ENCODE data around the gene MOK.

The MOK gene

DNA sequence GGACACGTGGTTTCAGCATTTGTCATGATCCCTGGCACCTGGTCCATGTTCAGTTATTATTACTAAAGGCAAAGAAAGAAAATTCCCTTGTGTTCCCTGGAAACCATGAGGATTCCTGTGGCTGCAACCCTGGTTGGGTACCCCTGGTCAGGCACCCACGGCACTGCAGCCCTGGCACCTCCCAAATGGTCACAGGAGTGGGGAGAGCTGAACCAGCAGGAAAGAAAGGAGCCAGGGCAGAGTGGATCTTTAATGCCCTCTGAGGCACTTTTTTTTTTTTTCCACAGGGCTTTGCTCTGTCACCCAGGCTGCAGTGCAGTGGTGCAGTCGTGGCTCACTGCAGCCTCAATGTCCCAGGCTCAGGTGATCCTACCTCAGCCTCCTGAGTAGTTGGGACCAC, 40.3 kb upstream of the MOK start:
- TF ChIP-seq, protein P1, sequence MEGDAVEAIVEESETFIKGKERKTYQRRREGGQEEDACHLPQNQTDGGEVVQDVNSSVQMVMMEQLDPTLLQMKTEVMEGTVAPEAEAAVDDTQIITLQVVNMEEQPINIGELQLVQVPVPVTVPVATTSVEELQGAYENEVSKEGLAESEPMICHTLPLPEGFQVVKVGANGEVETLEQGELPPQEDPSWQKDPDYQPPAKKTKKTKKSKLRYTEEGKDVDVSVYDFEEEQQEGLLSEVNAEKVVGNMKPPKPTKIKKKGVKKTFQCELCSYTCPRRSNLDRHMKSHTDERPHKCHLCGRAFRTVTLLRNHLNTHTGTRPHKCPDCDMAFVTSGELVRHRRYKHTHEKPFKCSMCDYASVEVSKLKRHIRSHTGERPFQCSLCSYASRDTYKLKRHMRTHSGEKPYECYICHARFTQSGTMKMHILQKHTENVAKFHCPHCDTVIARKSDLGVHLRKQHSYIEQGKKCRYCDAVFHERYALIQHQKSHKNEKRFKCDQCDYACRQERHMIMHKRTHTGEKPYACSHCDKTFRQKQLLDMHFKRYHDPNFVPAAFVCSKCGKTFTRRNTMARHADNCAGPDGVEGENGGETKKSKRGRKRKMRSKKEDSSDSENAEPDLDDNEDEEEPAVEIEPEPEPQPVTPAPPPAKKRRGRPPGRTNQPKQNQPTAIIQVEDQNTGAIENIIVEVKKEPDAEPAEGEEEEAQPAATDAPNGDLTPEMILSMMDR (IDR thresholded peaks at IDR 0.05; ENCODE audit: low read length, missing control alignments): no peak

DNA sequence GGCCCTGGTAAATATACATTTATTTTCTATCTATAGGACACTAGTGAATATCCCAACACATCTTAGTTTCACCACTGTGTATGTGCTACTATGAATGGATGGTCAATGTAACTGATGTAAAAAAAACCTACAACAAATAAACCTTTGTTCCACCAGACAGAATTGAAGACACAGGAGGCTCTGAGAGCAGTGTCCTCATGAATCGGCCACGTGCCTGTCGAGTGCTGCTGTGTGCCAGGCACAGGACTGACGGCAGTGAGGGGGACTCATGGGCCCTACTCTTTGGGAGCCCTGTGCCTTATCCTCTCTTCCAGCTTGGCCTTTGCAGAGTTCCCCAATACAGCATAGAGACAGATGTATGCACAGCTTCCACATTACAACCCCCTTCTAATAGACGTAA, 39.5 kb upstream of the MOK start:
- DNase-seq (ENCODE audit: low read depth): no peak
- H3K4me3 ChIP-seq (replicated peaks; ENCODE audit: low read depth, low read length): no peak overlapping the region
- TF ChIP-seq, protein P1 (IDR thresholded peaks at IDR 0.05; ENCODE audit: low read length, missing control alignments): no peak

More for the DNA sequence above, 40.3 kb upstream of the MOK start:
- DNase-seq (ENCODE audit: low read depth): no peak
- H3K4me3 ChIP-seq (replicated peaks; ENCODE audit: low read depth, low read length): no peak overlapping the region

DNA sequence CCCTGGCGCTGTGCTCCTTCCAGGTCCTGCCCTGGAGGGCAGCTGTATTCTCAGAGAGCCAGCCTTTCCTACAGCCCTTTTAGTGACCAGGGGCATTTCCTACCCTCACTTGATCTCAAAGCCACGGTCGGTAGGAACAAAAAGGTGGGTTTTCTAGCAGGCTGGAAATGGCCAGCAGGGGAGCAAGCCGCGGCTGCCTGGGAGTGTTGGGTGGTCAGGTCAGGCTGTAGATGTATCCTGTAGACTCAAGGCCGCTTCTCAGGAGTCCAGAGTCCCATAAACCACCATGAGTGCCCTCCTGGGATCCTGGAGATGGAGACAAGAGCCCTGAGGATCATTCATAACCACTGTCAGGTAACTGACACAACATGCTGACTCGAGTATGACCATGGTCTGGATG, 39.1 kb upstream of the MOK start:
- no peak for DNase-seq (ENCODE audit: low read depth)
- TF ChIP-seq, protein P1 (IDR thresholded peaks at IDR 0.05; ENCODE audit: low read length, missing control alignments): no peak
- H3K4me3 ChIP-seq (replicated peaks; ENCODE audit: low read depth, low read length): no peak overlapping the region

DNA sequence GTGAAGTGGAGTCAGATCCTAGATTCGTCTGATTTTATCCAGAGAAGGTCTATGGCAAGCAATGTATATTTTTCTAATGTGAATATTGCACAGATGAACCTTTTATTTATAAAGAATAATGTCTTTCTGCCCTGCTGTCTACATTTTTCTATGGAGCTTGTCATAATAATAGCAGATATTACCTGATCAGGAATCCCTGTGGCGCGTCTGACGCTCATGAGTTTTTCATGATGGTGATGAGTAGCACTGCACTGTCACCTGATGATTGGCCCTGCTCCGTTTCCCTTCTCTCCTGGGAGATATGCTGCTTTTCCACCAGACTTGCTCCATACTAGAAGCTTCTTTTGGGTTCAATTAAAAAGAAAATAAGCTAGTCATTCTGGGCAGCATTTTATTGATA, 37.3 kb upstream of the MOK start:
- no peak overlapping the region for H3K4me3 ChIP-seq (replicated peaks; ENCODE audit: low read depth, low read length)
- no peak for DNase-seq (ENCODE audit: low read depth)
- TF ChIP-seq, protein P1 (IDR thresholded peaks at IDR 0.05; ENCODE audit: low read length, missing control alignments): no peak

DNA sequence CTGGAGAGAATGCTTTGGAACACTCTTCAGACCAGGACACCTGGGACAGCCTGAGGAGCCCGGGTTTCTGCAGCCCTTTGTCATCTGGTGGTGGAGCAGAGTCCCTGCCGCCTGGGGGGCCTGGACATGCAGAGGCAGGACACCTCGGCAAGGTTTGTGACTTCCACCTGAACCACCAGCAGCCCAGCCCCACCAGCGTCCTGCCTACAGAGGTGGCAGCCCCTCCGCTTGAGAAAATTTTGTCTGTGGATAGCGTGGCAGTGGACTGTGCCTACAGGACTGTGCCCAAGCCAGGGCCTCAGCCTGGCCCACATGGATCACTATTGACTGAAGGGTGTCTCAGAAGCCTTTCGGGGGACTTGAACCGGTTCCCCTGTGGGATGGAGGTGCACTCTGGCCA, 36.6 kb upstream of the MOK start:
- no peak for DNase-seq (ENCODE audit: low read depth)
- H3K4me3 ChIP-seq (replicated peaks; ENCODE audit: low read depth, low read length): no peak overlapping the region
- TF ChIP-seq, protein P1 (IDR thresholded peaks at IDR 0.05; ENCODE audit: low read length, missing control alignments): no peak

DNA sequence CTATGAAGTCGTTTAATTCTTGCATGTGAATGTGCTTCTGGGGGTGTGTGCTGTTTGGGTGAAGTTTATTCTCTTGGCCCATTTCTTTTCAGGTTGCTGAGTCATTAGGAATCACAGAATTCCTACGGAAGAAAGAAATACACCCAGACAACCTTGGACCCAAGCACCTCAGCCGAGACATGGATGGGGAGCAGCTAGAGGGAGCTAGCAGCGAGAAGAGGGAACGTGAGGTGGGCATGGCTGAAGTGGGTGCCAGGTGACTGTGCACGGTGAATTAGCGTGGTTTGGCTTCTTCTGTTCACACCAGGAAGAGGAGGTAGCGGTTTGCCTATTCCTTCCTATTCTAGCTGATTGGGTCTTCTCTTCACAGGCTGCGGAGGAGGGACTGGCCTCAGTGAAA, 33.8 kb upstream of the MOK start:
- H3K4me3 ChIP-seq (replicated peaks; ENCODE audit: low read depth, low read length): no peak overlapping the region
- DNase-seq (ENCODE audit: low read depth): no peak
- TF ChIP-seq, protein P1 (IDR thresholded peaks at IDR 0.05; ENCODE audit: low read length, missing control alignments): no peak

DNA sequence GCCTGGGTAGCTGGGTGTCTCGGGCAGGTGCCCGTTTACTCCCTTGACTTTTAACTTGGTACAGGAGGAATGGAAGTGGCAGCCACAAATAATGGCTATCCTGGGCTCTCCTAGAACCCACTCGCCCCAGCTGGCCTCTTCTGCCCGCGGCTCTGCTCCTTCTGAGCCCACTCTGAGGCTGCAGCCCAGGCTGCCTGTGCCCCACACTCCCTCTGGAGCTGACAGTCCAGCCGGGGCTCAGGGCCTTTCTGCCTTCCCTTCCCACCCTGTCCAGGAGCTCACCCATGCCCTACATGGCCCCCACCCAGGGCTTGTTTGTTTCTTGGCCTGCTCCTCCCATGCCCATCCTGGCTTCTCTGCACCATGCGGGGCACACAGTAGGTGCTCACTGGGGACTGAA, 30.2 kb upstream of the MOK start:
- no peak overlapping the region for H3K4me3 ChIP-seq (replicated peaks; ENCODE audit: low read depth, low read length)
- TF ChIP-seq, protein P1 (IDR thresholded peaks at IDR 0.05; ENCODE audit: low read length, missing control alignments): no peak
- no peak for DNase-seq (ENCODE audit: low read depth)

Measured in fibroblast of pulmonary artery (primary cell).